NB4 (cell line): ENCODE results near the gene LRRC27.

Source experiments
- DNase-seq: peaks from one replicate; pipeline ENCODE4 v3.0.0; 2010; ENCODE audit warnings: low read depth
- H3K4me3 ChIP-seq: one replicate; pipeline ENCODE4 v1.5.1; 2011; ENCODE audit warnings: mild to moderate bottlenecking, low read depth, low read length, moderate library complexity
- MYC ChIP-seq: IDR thresholded peaks from 2 replicates; pipeline ENCODE4 v1.6.1; 2011; ENCODE audit warnings: low read depth, low read length
- POLR2A ChIP-seq: IDR thresholded peaks from 2 replicates; pipeline ENCODE4 v1.6.1; 2011; ENCODE audit warnings: mild to moderate bottlenecking; ENCODE audit not compliant: insufficient read length; ENCODE audit errors: extremely low read depth
- TF ChIP-seq, protein P1 (sequence below): IDR thresholded peaks from 2 replicates; pipeline ENCODE4 v1.6.1; 2011; ENCODE audit warnings: low read depth, low read length
- TF ChIP-seq, protein P2 (sequence below): IDR thresholded peaks from one replicate; pipeline ENCODE4 v1.5.1; 2012; ENCODE audit warnings: low read depth, low read length

Gene LRRC27

DNA sequence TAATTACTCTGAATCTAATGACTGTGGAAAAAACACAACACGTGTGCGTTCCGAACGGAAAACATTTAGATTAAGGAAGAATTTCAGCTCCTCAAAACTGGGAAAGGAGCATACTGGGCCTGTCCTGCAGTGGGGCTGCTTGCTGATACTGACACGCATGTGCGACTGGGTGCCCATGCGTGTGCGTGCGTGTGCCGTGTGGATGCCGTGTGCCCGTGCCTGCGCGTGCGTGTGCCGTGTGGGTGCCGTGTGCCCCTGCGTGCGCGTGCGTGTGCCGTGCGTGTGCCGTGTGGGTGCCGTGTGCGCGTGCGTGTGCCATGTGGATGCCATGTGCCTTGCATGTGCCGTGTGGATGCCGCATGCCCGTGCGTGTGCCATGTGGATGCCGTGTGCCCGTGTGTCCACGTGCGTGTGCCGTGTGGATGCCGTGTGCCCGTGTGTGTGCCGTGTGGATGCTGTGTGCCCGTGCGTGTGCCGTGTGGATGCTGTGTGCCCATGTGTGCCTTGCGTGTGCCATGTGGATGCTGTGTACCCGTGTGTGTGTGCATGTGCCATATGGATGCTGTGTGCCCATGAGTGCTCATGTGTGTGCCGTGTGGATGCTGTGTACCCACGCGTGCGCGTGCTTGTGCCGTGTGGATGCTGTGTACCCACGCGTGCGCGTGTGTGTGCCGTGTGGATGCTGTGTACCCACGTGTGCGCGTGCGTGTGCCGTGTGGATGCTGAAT is 93.2 kb downstream of the LRRC27 start:
- no peak for TF ChIP-seq POLR2A
- TF ChIP-seq, protein P1, sequence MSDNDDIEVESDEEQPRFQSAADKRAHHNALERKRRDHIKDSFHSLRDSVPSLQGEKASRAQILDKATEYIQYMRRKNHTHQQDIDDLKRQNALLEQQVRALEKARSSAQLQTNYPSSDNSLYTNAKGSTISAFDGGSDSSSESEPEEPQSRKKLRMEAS = 0 out of 2 replicates have a peak, but pooled peaks have one; percentile 33
- DNase-seq = no peak
- no peak overlapping the region for H3K4me3 ChIP-seq

DNA sequence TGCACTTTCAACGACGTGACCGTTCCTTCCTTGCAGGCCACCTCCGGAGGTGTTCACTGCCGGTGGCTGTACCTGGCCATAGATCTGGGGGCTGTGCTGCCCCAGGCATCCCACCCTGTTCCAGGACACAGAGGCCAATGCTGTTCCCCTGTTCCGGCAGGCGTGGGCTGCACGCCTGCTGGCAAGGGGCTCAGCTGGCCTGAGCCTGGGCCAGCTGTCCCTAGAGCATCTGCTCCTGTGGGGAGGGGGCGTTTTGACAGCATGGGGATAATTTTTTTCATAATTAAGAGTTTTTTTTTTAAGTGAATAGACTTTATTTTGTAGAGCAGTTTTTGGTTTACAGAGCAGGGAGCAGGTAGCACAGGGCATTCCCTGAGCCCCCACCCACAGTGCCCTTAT is 93.8 kb downstream of the LRRC27 start:
- DNase-seq = no peak
- TF ChIP-seq, protein P1 = no peak
- TF ChIP-seq, protein P2, sequence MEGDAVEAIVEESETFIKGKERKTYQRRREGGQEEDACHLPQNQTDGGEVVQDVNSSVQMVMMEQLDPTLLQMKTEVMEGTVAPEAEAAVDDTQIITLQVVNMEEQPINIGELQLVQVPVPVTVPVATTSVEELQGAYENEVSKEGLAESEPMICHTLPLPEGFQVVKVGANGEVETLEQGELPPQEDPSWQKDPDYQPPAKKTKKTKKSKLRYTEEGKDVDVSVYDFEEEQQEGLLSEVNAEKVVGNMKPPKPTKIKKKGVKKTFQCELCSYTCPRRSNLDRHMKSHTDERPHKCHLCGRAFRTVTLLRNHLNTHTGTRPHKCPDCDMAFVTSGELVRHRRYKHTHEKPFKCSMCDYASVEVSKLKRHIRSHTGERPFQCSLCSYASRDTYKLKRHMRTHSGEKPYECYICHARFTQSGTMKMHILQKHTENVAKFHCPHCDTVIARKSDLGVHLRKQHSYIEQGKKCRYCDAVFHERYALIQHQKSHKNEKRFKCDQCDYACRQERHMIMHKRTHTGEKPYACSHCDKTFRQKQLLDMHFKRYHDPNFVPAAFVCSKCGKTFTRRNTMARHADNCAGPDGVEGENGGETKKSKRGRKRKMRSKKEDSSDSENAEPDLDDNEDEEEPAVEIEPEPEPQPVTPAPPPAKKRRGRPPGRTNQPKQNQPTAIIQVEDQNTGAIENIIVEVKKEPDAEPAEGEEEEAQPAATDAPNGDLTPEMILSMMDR = no peak
- TF ChIP-seq POLR2A (no peak), MYC (no peak)
- no peak overlapping the region for H3K4me3 ChIP-seq

DNA sequence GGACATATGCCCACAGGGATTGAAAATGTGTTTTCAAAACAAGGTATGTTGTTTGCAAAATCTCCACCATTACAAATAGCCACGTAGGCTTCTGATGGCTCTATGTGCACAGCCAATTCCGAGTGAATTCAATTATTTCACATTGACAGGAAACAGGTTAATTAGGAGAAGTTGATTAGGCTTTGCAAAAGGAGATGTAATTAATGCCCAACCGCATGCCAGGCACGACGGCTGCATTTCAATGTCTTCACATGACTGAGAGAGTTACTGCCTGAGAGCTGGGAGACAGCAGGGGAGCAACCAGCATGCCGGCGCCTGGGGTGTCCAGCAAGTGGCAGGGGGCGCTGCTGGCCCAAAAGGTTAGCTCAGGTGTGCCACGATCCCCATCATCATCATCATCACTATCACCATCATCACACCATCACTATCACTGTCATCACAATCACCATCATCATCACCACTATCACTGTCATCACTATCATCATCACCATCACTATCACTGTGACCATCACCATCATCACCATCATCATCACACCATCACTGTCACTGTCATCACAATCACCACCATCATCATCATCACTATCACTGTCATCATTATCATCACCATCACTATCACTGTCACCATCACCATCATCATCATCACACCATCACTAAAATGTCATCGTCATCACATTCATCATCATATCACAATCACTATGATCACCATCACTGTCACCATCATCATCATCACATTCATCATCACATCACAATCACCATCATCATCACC is 95.2 kb downstream of the LRRC27 start:
- DNase-seq = no peak
- TF ChIP-seq, protein P2 = no peak
- TF ChIP-seq, protein P1 = no peak
- no peak for TF ChIP-seq POLR2A
- TF ChIP-seq MYC = no peak
- H3K4me3 ChIP-seq = no peak overlapping the region

DNA sequence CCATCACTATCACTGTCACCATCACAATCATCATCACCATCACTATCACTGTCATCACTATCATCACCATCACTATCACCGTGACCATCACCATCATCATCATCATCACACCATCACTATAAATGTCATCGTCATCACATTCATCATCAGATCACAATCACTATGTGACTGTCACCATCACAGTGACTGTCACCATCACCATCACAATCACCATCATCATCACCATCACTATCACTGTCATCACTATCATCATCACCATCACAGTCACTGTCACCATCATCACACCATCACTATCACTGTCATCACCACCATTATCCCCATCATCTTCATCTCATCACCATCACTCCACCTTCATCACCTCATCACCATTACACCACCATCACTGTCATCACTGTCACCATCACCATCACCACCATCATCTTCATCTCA is 96.0 kb downstream of the LRRC27 start:
- TF ChIP-seq, protein P1 = no peak
- TF ChIP-seq MYC (no peak), POLR2A (no peak)
- TF ChIP-seq, protein P2 = no peak
- no peak overlapping the region for H3K4me3 ChIP-seq

DNA sequence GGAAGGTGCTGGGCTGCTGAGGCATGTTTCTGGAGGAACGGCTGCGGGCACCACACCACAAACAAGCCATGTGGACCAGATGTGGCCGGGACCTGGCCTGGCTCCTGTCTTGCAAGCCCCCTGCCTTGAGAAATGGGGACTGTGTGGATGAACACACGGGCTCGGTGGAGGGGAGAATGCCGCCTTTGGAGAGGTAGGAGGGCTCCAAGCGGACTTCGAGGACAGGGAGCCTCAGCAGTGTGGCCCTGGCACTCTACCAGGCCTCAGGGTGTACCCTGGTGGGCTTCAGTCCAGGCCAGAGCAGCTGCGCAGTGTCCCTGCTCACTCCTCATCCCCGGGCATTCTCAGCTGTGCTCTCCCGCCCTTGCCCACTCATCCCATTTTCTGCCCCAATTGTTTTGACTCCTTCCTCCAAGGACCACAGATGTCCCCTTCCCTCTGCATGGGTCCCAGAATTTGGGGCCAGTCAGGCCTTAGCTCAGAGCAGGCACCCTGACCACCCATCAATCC is 96.5 kb downstream of the LRRC27 start:
- DNase-seq = no peak
- TF ChIP-seq, protein P2 = no peak
- TF ChIP-seq, protein P1 = no peak
- TF ChIP-seq POLR2A = no peak
- no peak for TF ChIP-seq MYC
- H3K4me3 ChIP-seq = no peak overlapping the region

More for the DNA sequence above, 96.0 kb downstream of the LRRC27 start:
- DNase-seq = no peak
